PC-9 (cell line): ENCODE measurements around the gene BCAT1.

Experiments
- CTCF ChIP-seq: fragments of 200-600 bp; sonication (generic); conservative IDR thresholded peaks from 2 replicates; pipeline ENCODE4 v1.6.1; 2017; ENCODE audit warnings: mixed run types, antibody characterized with exemption, mild to moderate bottlenecking, moderate library complexity
- EZH2 ChIP-seq: fragments of 200-600 bp; sonication (generic); IDR thresholded peaks from 2 replicates; pipeline ENCODE4 v1.8.0; 2017; ENCODE audit warnings: antibody characterized with exemption, low read depth

GRCh38 chr12:24899503-24900075, 49.3 kb downstream of the BCAT1 start:
- TF ChIP-seq CTCF (no peak), EZH2 (no peak)
